VCaP (cell line): ENCODE measurements around the gene EFNA5.

ENCODE experiments used
- H3K27ac ChIP-seq: fragments of 450-650 bp; 2 replicates; pipeline ENCODE4 v1.5.1; 2017
- CTCF ChIP-seq: fragments of 450-650 bp; conservative IDR thresholded peaks from 2 replicates; pipeline ENCODE4 v1.5.1; 2017; ENCODE audit warnings: mild to moderate bottlenecking, moderate library complexity

Gene EFNA5

GRCh38 chr5:107549567-107549966 lies 121.2 kb downstream of the EFNA5 start:
- H3K27ac ChIP-seq = no peak overlapping the region
- no peak for TF ChIP-seq CTCF

DNA sequence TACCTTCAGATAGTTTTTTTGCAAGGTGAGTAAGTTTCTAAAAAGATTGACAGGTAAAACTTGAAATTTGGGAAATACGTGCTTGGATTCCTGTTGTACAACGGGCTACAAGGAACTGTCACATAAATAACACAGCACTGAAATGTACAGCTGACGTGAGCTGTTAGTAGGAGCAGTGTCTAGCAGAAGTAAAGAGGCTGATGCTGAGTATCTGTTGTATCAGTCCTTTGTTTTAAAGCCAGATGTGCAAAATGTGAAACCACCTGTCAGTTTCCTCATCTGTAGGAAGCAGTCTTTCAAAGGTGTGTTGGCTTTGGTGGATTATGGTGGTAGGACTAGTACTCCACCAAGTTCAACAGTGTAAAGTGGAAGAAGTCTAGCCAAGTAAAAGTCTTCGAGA lies 122.3 kb downstream of the EFNA5 start:
- no peak for TF ChIP-seq CTCF
- H3K27ac ChIP-seq = no peak overlapping the region

DNA sequence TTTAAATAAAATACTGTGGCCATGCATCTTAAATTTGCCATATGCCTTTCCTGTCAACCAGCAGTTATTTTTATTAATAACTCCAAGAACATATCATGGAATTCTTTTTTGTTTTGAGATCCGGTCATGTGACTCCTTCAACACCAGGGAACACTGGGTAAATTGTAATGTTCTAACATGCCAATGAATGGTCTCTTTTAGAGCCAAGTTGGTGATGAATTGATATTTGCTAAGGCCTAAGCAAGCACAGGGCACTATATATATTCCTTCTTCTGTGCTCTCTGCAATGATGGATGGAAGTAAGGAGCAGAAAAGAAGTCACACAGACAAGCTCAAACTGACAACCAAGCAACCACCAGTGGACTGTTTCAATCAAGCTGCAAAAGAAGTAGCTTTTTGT lies 124.0 kb downstream of the EFNA5 start:
- no peak overlapping the region for H3K27ac ChIP-seq
- no peak for TF ChIP-seq CTCF

DNA sequence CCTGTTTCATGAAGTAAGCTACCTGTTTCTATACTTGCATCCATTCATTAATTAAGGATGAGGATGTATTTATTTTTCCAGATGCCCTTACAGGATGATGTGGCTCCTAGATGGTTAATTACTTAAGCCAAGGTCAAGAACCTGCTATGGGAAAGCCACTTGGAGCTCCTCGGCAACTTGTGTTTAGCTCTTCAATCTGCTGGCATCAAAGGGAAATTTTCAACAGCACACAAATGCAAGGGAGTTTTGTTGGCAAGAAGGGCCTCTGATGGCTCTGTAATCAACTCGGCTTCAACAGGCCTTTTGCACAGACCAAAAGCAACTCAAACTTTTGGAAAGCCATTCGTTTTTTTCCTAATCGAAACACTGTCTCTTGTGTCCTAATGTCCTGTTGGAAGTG lies 125.3 kb downstream of the EFNA5 start:
- no peak for TF ChIP-seq CTCF
- H3K27ac ChIP-seq = no peak overlapping the region

DNA sequence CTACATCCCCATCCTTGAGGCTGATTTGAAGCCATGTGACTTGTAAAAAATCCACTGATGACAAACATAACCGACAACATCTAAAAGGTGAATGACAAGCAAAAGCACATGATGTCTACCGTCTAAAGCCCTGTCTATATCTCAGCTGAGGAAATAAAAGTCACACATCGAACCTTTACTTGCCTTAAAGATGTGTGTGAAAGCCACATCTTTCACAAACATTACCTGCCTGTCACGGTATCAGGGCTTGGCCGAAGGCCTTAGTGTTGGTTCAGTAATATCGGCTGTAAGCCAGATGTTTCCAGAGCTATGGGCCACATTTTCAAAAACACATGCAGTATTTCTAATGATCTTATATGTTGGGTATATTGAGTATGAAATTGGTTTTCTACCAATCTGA lies 125.8 kb downstream of the EFNA5 start:
- TF ChIP-seq CTCF = no peak
- H3K27ac ChIP-seq = no peak overlapping the region

DNA sequence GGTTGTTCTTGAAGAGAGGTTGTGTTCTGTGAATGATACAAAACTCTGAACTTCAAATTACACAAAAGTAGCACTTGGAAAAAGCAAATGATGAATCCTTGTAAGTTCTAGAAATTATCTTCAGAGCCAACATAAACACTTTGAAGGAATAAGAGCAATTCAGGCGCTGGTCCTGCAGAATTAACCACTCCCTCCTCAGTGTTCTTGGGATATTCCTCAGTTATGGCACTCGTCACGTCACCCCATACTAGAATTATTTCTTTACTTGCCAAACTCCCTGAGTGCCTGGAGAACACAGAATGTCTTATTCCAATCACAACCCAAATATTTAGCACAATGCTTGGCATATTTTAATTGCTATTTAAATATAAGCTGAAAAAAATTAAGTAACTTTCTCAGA lies 126.3 kb downstream of the EFNA5 start:
- H3K27ac ChIP-seq = no peak overlapping the region
- TF ChIP-seq CTCF = no peak

DNA sequence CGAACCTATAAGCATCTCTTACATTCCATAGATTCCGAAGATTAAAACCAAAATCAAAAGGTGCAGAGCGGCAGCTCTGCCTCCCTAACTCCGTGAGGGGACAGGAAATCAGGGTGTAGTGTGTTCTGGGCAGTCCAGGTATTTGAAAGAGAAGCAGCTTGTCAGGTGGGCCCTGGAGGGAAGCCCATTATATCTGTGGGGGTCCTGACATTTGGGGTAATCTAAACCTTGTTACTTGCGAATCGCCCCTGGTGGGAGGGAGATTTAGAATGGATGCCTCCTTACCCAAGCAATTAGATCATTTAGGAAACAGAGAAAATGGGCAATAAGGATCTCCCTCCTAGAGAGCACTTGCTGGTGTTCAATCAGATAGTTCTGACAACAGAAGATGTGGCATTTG lies 126.9 kb downstream of the EFNA5 start:
- H3K27ac ChIP-seq = no peak overlapping the region
- TF ChIP-seq CTCF = no peak

DNA sequence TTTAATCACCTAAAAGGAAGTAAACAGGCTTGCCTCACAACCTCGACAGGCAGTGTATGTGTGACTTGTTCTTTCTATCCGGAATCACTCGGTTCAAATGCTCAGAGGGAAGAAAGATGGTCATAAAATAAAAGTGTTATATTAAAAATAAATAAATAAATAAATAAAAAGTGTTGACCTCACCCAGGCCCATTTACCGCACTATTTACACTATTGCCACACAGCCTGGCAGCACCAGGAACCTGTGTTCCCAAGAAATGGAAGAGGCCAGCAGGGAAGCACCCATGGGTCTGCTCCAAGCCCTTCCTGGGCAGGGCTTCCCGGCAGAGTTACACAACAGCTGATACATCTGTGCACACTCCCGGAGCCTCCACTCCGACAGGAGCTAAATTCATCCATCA lies 127.9 kb downstream of the EFNA5 start:
- no peak overlapping the region for H3K27ac ChIP-seq
- no peak for TF ChIP-seq CTCF
